Effector memory CD8-positive, alpha-beta T cell (primary cell): ENCODE results near the gene L3MBTL4.
"Not testable (repeated sequence)": the region's sequence is repeated elsewhere in the genome, so short reads cannot be mapped to it uniquely, and the experiment has no call there.

Experiments
- ATAC-seq: fragments of 150-1000 bp; cut with Tn5 transposase; replicated peaks from 2 replicates; pipeline ENCODE4 v1.10.0; 2021; ENCODE audit warnings: mild to moderate bottlenecking, moderate library complexity
- DNase-seq, 3 experiments: peaks; one replicate each; pipeline ENCODE4 v3.0.0; 2021
- H3K27ac Mint-ChIP-seq, 2 donors: one replicate each; pipeline ENCODE4 v1.8.0; 2022; ENCODE audit warnings: mild to moderate bottlenecking in 2 of 2, mixed read lengths in 2 of 2, moderate library complexity in 2 of 2
- H3K27me3 Mint-ChIP-seq, 2 donors: one replicate each; pipeline ENCODE4 v1.8.0; 2022; ENCODE audit warnings: mixed read lengths in 2 of 2
- H3K36me3 Mint-ChIP-seq: one replicate; pipeline ENCODE4 v1.8.0; 2022; ENCODE audit warnings: mild to moderate bottlenecking, moderate library complexity, mixed read lengths; ENCODE audit not compliant: insufficient read depth
- H3K4me1 Mint-ChIP-seq, 2 donors: one replicate each; pipeline ENCODE4 v1.8.0; 2022; ENCODE audit warnings: low read depth in 2 of 2, mixed read lengths in 2 of 2
- H3K4me3 Mint-ChIP-seq, 2 donors: one replicate each; pipeline ENCODE4 v1.8.0; 2022; ENCODE audit warnings: mild to moderate bottlenecking in 2 of 2, mixed read lengths in 2 of 2, moderate library complexity in 2 of 2
- H3K9me3 Mint-ChIP-seq, 2 donors: one replicate each; pipeline ENCODE4 v1.8.0; 2022; ENCODE audit warnings: mixed read lengths in 2 of 2

L3MBTL4 gene

GRCh38 chr18:6261938-6262337, 152.8 kb downstream of the L3MBTL4 start:
- Mint-ChIP-seq H3K27ac (no peak overlapping the region), H3K9me3 (peaks cover 9 to 27% of the 10 kb centered on the region in 2 donors), H3K4me3 (no peak overlapping the region), H3K27me3 (no peaks in the 10 kb centered on the region), H3K4me1 (no peaks in the 10 kb centered on the region), H3K36me3 (no peaks in the 10 kb centered on the region)
- ATAC-seq (no peak), DNase-seq (no peak)

GRCh38 chr18:6259324-6259723, 155.4 kb downstream of the L3MBTL4 start:
- not testable (repeated sequence) for DNase-seq, H3K27me3 Mint-ChIP-seq, ATAC-seq, H3K36me3 Mint-ChIP-seq, H3K27ac Mint-ChIP-seq, H3K4me1 Mint-ChIP-seq, H3K4me3 Mint-ChIP-seq
- peaks cover 11 to 36% of the 10 kb centered on the region in 2 donors for H3K9me3 Mint-ChIP-seq

- Mint-ChIP-seq H3K4me1 (no peaks in the 10 kb centered on the region), H3K27me3 (no peaks in the 10 kb centered on the region), H3K36me3 (no peaks in the 10 kb centered on the region), H3K4me3 (no peak overlapping the region), H3K9me3 (peaks cover 11 to 36% of the 10 kb centered on the region in 2 donors), H3K27ac (no peak overlapping the region)
- ATAC-seq (no peak), DNase-seq (no peak)
Measured at GRCh38 chr18:6257950-6258349, 156.8 kb downstream of the L3MBTL4 start.

GRCh38 chr18:6256521-6256920, 158.2 kb downstream of the L3MBTL4 start:
- Mint-ChIP-seq H3K4me3 (no peak overlapping the region), H3K27ac (no peak overlapping the region), H3K27me3 (no peaks in the 10 kb centered on the region), H3K9me3 (peaks cover 11 to 36% of the 10 kb centered on the region in 2 donors), H3K4me1 (no peaks in the 10 kb centered on the region), H3K36me3 (peaks cover 3% of the 10 kb centered on the region)
- ATAC-seq (no peak), DNase-seq (no peak)

- peaks cover 3% of the 10 kb centered on the region for H3K36me3 Mint-ChIP-seq
- H3K4me1 Mint-ChIP-seq = no peaks in the 10 kb centered on the region
- H3K27me3 Mint-ChIP-seq = no peaks in the 10 kb centered on the region
- H3K9me3 Mint-ChIP-seq = peaks cover 11 to 36% of the 10 kb centered on the region in 2 donors
- H3K4me3 Mint-ChIP-seq = no peak overlapping the region
- ATAC-seq (no peak), DNase-seq (no peak)
- H3K27ac Mint-ChIP-seq = no peak overlapping the region
Measured at GRCh38 chr18:6255886-6256285, 158.8 kb downstream of the L3MBTL4 start.

- Mint-ChIP-seq H3K4me3 (no peak overlapping the region), H3K36me3 (peaks cover 3% of the 10 kb centered on the region), H3K4me1 (no peaks in the 10 kb centered on the region), H3K27me3 (no peaks in the 10 kb centered on the region), H3K9me3 (peaks cover 12 to 40% of the 10 kb centered on the region in 2 donors), H3K27ac (no peak overlapping the region)
- no peak for ATAC-seq
- no peak for DNase-seq
Measured at GRCh38 chr18:6255116-6255705, 159.5 kb downstream of the L3MBTL4 start.

- peaks cover 10 to 41% of the 10 kb centered on the region in 2 donors for H3K9me3 Mint-ChIP-seq
- ATAC-seq (no peak), DNase-seq (no peak)
- H3K27ac Mint-ChIP-seq = no peak overlapping the region
- no peak overlapping the region for H3K4me3 Mint-ChIP-seq
- no peaks in the 10 kb centered on the region for H3K4me1 Mint-ChIP-seq
- H3K27me3 Mint-ChIP-seq = no peaks in the 10 kb centered on the region
- H3K36me3 Mint-ChIP-seq = peaks cover 3% of the 10 kb centered on the region
Measured at GRCh38 chr18:6254456-6254855, 160.3 kb downstream of the L3MBTL4 start.

- Mint-ChIP-seq H3K27ac (no peak overlapping the region), H3K4me3 (no peak overlapping the region), H3K9me3 (peaks cover 6 to 8% of the 10 kb centered on the region in 2 donors), H3K27me3 (no peaks in the 10 kb centered on the region), H3K4me1 (no peaks in the 10 kb centered on the region), H3K36me3 (peaks cover 6% of the 10 kb centered on the region)
- no peak for ATAC-seq
- DNase-seq = no peak
Measured at GRCh38 chr18:6251084-6251483, 163.6 kb downstream of the L3MBTL4 start.

GRCh38 chr18:6249788-6250187, 164.9 kb downstream of the L3MBTL4 start:
- ATAC-seq = no peak
- Mint-ChIP-seq H3K27ac (no peak overlapping the region), H3K4me1 (no peaks in the 10 kb centered on the region), H3K36me3 (peaks cover 6% of the 10 kb centered on the region), H3K27me3 (no peaks in the 10 kb centered on the region), H3K4me3 (no peak overlapping the region), H3K9me3 (peaks cover 6 to 8% of the 10 kb centered on the region in 2 donors)
- no peak for DNase-seq

- DNase-seq = no peak
- ATAC-seq = no peak
- peaks cover 6 to 8% of the 10 kb centered on the region in 2 donors for H3K9me3 Mint-ChIP-seq
- H3K27ac Mint-ChIP-seq = no peak overlapping the region
- H3K4me3 Mint-ChIP-seq = no peak overlapping the region
- H3K4me1 Mint-ChIP-seq = no peaks in the 10 kb centered on the region
- H3K36me3 Mint-ChIP-seq = peaks cover 6% of the 10 kb centered on the region
- H3K27me3 Mint-ChIP-seq = no peaks in the 10 kb centered on the region
Measured at GRCh38 chr18:6249170-6249569, 165.5 kb downstream of the L3MBTL4 start.

GRCh38 chr18:6248017-6248416, 166.7 kb downstream of the L3MBTL4 start:
- DNase-seq (no peak), ATAC-seq (no peak)
- Mint-ChIP-seq H3K9me3 (peaks cover 6 to 8% of the 10 kb centered on the region in 2 donors), H3K27ac (no peak overlapping the region), H3K27me3 (no peaks in the 10 kb centered on the region), H3K4me1 (no peaks in the 10 kb centered on the region), H3K36me3 (peaks cover 6% of the 10 kb centered on the region), H3K4me3 (no peak overlapping the region)

- no peak for ATAC-seq
Measured at GRCh38 chr18:6242004-6242403, 172.7 kb downstream of the L3MBTL4 start.

GRCh38 chr18:6239716-6240115, 175.0 kb downstream of the L3MBTL4 start:
- Mint-ChIP-seq H3K36me3 (no peaks in the 10 kb centered on the region), H3K4me3 (no peak overlapping the region), H3K27me3 (no peaks in the 10 kb centered on the region), H3K9me3 (peaks cover 9 to 11% of the 10 kb centered on the region in 2 donors), H3K27ac (no peak overlapping the region), H3K4me1 (no peaks in the 10 kb centered on the region)
- DNase-seq (no peak), ATAC-seq (no peak)

More at GRCh38 chr18:6242004-6242403, 172.7 kb downstream of the L3MBTL4 start:
- no peak for DNase-seq
- Mint-ChIP-seq H3K27me3 (no peaks in the 10 kb centered on the region), H3K4me3 (no peak overlapping the region), H3K9me3 (peaks cover 4 to 11% of the 10 kb centered on the region in 2 donors), H3K36me3 (no peaks in the 10 kb centered on the region), H3K27ac (peak overlapping the region in 1 of 2 donors; percentile 77), H3K4me1 (no peaks in the 10 kb centered on the region)

- ATAC-seq (no peak), DNase-seq (no peak)
- H3K27ac Mint-ChIP-seq = no peak overlapping the region
- peaks cover 0 to 7% of the 10 kb centered on the region in 2 donors for H3K9me3 Mint-ChIP-seq
- H3K4me1 Mint-ChIP-seq = no peaks in the 10 kb centered on the region
- no peak overlapping the region for H3K4me3 Mint-ChIP-seq
- no peaks in the 10 kb centered on the region for H3K27me3 Mint-ChIP-seq
- H3K36me3 Mint-ChIP-seq = no peaks in the 10 kb centered on the region
Measured at GRCh38 chr18:6236258-6236657, 178.5 kb downstream of the L3MBTL4 start.
